ENCODE measurements around the gene RAPGEF6. TPM values are rescaled to one million over a fixed set of nuclear protein-coding genes. Genes with fewer than 3 reads are reported as not detected.

RAPGEF6 gene
- total RNA-seq, 1 donor from 2014 or later, result 29.1 TPM

GRCh38 chr5:131392466-131393095 is 242.4 kb downstream of the RAPGEF6 start:
- TF ChIP-seq CTCF (IDR thresholded peaks at IDR 0.05; ENCODE audit: unreplicated experiment), result no peak
- no peak for DNase-seq (ENCODE audit: low spot score, unreplicated experiment)
- H3K27ac Mint-ChIP-seq, result no peak overlapping the region
- H3K4me3 Mint-ChIP-seq (ENCODE audit: low read depth), result no peak overlapping the region
- no peaks in the 10 kb centered on the region for H3K27me3 Mint-ChIP-seq
- H3K4me1 Mint-ChIP-seq (ENCODE audit: low read depth), result peaks cover 14% of the 10 kb centered on the region
- no peaks in the 10 kb centered on the region for H3K9me3 Mint-ChIP-seq (ENCODE audit: low read depth)
- peaks cover 23% of the 10 kb centered on the region for H3K36me3 Mint-ChIP-seq (ENCODE audit: insufficient read depth)

DNA sequence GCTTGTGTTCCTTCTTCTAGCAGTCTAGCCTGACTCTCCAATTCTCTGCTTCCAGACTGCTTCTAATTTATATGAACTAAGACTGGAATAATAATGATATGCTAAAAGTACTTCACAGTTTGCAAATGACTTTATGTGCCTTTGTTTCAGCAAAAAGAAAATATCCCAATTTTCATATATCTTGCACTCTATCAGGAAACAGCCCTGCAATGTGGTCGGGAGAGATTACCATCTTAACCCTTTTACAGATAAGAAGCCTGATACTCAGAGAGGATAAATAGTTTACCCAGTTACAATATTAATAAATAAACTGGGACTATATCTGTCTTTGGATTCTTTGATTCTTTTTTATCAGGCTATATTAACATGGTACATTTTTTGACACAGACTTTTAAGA is 245.2 kb downstream of the RAPGEF6 start:
- Mint-ChIP-seq H3K4me1 (ENCODE audit: low read depth) (peaks cover 24% of the 10 kb centered on the region), H3K27ac (no peak overlapping the region), H3K36me3 (ENCODE audit: insufficient read depth) (peaks cover 12% of the 10 kb centered on the region), H3K9me3 (ENCODE audit: low read depth) (no peaks in the 10 kb centered on the region), H3K4me3 (ENCODE audit: low read depth) (no peak overlapping the region), H3K27me3 (no peaks in the 10 kb centered on the region)
- no peak for TF ChIP-seq CTCF (IDR thresholded peaks at IDR 0.05; ENCODE audit: unreplicated experiment)
- DNase-seq (ENCODE audit: low spot score, unreplicated experiment), result no peak

DNA sequence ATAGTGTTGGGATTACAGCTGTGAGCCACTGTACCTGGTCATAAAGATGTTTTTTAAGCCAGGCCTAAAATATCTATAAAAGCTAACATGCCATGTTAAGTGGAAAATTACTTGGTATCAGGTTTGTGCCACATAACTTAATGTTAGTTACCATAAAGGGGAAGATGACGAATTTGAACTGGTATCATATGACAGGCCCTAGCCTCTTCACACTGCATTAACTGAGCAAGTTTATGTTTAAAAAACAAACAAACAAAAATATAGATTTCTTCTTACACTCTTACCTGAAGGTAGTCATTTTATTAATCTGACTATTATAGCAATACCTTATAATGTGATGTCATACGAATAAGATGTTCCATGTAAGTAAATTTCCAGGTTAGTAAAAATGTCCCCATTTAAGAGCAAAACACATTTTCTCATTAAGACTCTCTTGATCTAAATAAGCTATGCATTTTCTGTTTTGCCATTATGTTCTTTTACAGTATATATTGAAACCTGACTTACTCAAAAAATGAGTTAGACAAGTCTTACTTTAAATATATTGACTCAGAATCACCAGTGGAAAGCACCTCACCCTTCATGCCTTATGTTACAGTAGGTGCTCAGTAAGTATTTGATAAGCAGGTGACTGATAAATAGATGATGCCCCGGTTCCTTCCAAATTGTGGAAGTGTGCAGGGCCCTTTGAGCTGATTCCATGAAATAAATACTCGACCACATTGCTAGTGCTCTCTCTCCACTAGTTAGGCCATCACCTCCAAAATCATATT is 245.7 kb downstream of the RAPGEF6 start:
- Mint-ChIP-seq H3K27ac (no peak overlapping the region), H3K4me3 (ENCODE audit: low read depth) (no peak overlapping the region), H3K4me1 (ENCODE audit: low read depth) (peaks cover 23% of the 10 kb centered on the region), H3K27me3 (no peaks in the 10 kb centered on the region), H3K36me3 (ENCODE audit: insufficient read depth) (peaks cover 12% of the 10 kb centered on the region), H3K9me3 (ENCODE audit: low read depth) (no peaks in the 10 kb centered on the region)
- TF ChIP-seq CTCF (IDR thresholded peaks at IDR 0.05; ENCODE audit: unreplicated experiment), result no peak
- no peak for DNase-seq (ENCODE audit: low spot score, unreplicated experiment)

DNA sequence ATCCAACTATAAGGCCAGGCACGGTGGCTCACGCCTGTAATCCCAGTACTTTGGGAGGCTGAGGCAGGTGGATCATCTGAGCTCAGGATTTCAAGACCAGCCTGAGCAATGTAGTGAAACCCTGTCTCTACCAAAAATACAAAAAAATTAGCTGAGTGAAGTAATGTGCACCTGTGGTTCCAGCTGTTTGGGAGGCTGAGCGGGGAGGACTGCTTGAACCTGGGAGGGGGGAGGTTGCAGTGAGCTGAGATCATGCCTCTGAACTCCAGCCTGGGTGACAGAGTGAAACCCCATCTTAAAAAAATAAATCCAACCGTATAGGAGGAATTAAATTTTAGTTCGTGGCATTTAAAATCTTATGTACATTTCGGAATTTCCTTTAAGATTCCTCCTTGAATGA is 247.8 kb downstream of the RAPGEF6 start:
- no peaks in the 10 kb centered on the region for H3K9me3 Mint-ChIP-seq (ENCODE audit: low read depth)
- no peak for TF ChIP-seq CTCF (IDR thresholded peaks at IDR 0.05; ENCODE audit: unreplicated experiment)
- H3K27ac Mint-ChIP-seq, result peak overlapping the region; percentile 82
- DNase-seq (ENCODE audit: low spot score, unreplicated experiment), result no peak
- H3K4me3 Mint-ChIP-seq (ENCODE audit: low read depth), result no peak overlapping the region
- no peaks in the 10 kb centered on the region for H3K27me3 Mint-ChIP-seq
- H3K36me3 Mint-ChIP-seq (ENCODE audit: insufficient read depth), result peaks cover 10% of the 10 kb centered on the region
- H3K4me1 Mint-ChIP-seq (ENCODE audit: low read depth), result peaks cover 10% of the 10 kb centered on the region

DNA sequence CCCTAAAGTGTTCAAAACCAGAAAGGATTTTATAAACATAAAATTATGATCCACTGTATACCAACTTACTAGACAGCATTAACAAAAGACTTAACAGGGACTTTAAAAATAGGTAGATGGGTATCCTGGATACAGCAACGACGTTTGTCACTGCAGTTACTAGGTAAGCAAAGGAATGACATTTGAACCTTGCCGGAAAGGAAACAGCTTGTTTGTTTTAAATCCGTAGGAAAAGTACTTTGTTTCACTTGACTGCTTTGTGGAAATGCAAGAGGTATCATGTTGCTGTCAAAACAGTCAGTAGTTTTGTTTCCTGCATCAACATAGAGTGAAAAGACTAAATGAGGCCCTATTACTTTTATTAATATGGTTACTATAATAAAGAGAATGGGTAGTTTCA is 248.2 kb downstream of the RAPGEF6 start:
- DNase-seq (ENCODE audit: low spot score, unreplicated experiment), result no peak
- no peaks in the 10 kb centered on the region for H3K9me3 Mint-ChIP-seq (ENCODE audit: low read depth)
- H3K27me3 Mint-ChIP-seq, result no peaks in the 10 kb centered on the region
- no peak overlapping the region for H3K4me3 Mint-ChIP-seq (ENCODE audit: low read depth)
- H3K4me1 Mint-ChIP-seq (ENCODE audit: low read depth), result peaks cover 11% of the 10 kb centered on the region
- no peak for TF ChIP-seq CTCF (IDR thresholded peaks at IDR 0.05; ENCODE audit: unreplicated experiment)
- peak overlapping the region; percentile 82 for H3K27ac Mint-ChIP-seq
- H3K36me3 Mint-ChIP-seq (ENCODE audit: insufficient read depth), result peaks cover 9% of the 10 kb centered on the region
